Activated CD4-positive, alpha-beta T cell treated with anti-CD3 and anti-CD28 coated beads for 48 hours (primary cell): ENCODE results near the gene PFKFB4.

ENCODE experiments used
- DNase-seq: peaks from one replicate; pipeline ENCODE4 v3.0.0-alpha.2; 2020

The PFKFB4 gene

DNA sequence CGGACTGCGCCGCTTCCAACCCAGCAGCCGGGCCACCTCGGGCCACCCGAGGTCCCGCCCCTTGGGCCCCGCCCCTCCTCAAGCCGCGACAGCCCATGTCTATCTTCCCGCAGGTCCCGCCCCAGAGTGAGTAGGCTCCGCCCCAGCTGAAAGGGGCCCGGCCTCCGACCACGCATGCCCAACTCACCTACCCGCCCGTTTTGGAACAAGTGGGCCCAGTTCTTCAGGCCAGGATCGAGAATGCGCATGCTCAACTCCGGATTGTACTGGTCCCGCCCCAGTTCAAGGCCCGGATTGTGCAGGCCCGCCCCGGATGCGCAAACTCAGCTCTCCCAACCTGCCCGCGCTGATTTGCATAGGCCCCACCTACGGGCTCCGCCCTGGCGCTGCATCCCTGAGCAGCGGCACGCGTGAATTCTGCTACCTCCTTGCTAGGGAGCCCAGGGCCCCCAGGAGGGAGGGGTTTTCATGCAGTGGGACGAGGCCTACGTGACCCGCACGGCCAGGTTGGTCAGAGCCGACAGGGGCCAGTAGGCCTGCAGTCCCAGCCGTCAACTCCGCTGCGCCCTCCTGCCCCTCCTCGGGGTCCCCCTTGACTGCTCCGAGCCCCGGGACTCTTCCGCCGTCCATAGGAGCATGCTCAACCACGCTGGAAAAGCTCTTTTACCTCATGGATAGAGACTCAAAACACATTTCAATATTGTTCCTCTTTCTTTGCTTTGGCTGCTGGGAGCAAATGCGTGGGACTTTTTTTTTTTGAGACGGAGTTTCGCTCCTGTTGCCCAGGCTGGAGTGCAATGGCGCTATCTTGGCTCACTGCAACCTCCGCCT lies at the start of gene PFKFB4:
Gene PFKFB4, minus strand, starts transcription at position 8 of the 831 bp plus-strand sequence. CDS start 26 bp downstream, outside the sequence.
- peak; percentile 100 for DNase-seq

DNA sequence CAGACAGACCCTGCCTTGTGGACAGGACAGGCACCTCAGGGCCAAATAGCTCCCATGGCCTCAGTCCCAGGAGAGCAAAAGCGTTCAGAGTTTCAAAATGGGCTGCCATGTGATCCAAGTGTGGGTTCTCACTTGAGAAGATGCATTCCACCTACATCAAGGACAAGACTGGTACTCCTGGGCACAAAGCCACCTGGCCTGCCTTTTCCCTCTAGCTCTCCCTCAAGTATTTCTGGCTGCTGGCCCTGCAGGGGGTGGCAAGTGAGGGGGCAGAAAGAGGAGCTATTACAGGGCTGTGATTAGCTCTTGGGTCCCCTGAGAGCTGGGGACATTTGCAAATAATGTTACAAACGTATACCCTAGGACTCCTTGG lies 45.0 kb upstream of the PFKFB4 start:
- DNase-seq, result no peak

- DNase-seq, result no peak
Measured at GRCh38 chr3:48600711-48601621, 44.4 kb upstream of the PFKFB4 start.

- no peak for DNase-seq
Measured at GRCh38 chr3:48599509-48600285, 43.1 kb upstream of the PFKFB4 start.

DNA sequence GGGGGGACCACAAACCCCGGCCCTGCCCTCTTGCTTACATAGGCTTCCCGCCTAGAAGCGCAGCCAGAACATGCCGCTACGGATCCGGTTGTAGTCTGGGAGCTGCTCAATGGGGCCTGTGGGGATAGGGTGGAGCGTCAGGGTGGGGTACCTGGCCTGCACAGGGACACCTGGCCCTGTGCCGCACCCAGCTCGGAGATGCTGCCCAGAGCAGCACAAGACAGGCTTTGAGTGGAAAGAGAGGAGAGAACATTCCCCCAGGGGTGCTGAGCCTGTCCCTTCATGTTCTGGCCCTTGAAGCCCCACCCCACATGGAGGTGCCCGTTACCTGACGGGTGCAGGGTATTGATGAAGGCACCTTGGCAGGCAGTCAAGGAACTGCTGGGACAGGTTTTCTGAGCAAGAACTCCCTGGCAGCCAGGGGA lies 42.5 kb upstream of the PFKFB4 start:
- DNase-seq, result no peak

DNA sequence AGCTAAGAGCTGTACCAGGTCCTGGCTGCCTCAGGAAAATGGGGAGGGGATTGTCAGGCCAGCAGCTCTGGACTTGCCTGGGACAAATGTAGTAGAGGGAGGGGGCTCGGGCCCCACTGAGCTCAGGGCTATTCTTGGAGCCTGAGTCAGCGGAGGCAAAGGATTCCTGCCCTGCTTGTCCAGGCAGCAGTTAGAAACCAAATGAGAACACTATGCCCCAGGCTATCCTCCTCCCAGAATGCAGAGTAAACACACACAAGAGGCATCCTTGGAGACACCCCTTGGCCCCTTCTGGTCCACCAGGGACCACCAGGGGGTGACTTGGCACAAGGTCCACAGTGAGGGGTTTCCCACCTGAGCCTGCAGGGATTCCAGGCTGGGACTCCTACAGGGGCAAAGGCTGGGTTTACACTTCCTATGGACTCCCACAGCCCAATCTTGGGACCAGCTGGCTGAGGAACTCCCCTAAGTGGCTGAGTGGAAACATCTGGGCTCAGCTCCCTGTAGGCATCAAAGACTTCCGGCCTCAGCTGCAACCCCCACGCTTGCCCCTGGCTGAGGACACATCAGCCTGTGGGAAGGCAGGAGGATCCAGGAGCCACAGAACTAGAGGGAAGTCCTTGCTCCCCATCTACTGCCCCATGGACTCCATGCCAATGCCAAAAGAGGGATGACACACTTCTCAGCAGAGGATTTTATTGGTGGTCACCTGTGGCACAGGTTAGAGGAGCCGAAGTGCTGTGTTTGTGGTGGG lies 41.9 kb upstream of the PFKFB4 start:
- DNase-seq, result no peak

GRCh38 chr3:48597408-48597800 lies 40.8 kb upstream of the PFKFB4 start:
- no peak for DNase-seq

- DNase-seq, result no peak
Measured at GRCh38 chr3:48596676-48597407, 40.2 kb upstream of the PFKFB4 start.

- no peak for DNase-seq
Measured at GRCh38 chr3:48596157-48596556, 39.6 kb upstream of the PFKFB4 start.

DNA sequence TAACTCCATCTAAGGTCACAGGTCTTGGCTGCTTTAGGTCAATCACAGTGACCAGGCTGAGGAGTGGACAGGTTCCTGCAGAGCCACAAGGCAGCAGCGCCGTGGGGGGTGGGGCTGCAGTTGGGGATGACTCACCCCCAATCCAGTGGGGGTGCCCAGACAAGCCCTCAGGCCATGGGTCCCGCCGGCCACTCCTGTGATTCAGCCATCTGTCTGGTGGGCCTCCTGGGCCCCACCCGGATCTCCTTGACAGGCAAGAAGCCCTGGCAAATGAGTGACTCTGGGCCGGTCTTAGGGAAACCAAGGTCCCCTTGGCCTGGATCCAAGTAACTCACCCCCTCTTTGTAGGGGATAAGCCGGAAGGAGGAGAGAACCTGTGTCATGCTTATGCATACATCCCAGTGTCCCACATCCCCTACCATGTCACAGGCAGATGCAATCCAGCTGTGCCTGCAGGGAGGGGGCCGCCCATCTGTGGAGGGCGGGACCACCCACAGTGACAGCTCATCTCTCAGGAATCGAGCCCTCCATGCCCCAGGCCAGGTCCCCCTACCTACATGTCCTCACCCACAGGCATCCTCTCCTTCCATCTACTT lies 39.0 kb upstream of the PFKFB4 start:
- DNase-seq, result no peak

GRCh38 chr3:48595075-48595525 lies 38.5 kb upstream of the PFKFB4 start, which contains the start of gene COL7A1:
COL7A1 (minus strand) TSS chr3:48595329; CDS start chr3:48595159, 170 bp downstream.
- DNase-seq, result no peak

DNA sequence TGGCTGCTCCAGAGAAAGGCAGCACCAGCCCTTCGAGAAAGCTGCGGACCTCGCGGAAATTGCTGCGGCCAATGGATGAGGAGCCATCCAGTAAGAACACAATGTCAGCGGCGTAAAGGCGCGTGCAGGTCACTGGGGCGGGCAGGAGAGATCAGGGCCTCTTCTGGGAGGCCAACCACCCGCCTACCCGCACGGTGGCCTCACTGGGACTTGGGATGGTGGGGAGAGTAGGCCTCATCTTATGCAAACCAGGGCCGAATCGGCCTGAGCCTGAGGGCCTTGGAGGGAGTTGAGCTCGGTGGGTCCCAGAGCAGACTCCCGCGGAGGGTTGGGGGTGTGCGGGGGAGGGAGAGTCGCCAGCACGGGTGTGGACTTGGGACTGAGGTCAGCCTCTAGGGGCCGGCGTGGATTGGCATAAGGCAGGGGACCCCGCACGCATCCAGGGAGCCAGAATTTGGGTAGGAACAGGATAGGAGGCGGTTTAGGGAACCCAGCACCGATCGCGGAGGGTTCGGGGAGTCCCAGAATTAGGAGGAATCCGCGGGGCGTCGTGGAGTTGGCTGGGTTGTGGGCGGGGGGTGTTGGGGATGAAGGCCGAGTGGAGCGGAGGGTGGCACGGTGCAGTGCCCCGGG lies 37.9 kb upstream of the PFKFB4 start:
- DNase-seq, result no peak

GRCh38 chr3:48593337-48593736 lies 36.7 kb upstream of the PFKFB4 start:
- no peak for DNase-seq

GRCh38 chr3:48592519-48593087 lies 36.0 kb upstream of the PFKFB4 start:
- DNase-seq, result no peak

GRCh38 chr3:48591886-48592518 lies 35.4 kb upstream of the PFKFB4 start:
- no peak for DNase-seq

GRCh38 chr3:48591436-48591835 lies 34.8 kb upstream of the PFKFB4 start:
- DNase-seq, result no peak

- DNase-seq, result no peak
Measured at GRCh38 chr3:48588230-48588629, 31.6 kb upstream of the PFKFB4 start.

- DNase-seq, result no peak
Measured at GRCh38 chr3:48587686-48588085, 31.1 kb upstream of the PFKFB4 start.

- DNase-seq, result no peak
Measured at GRCh38 chr3:48585411-48585810, 28.8 kb upstream of the PFKFB4 start.

- DNase-seq, result no peak
Measured at GRCh38 chr3:48584836-48585235, 28.2 kb upstream of the PFKFB4 start.
